A673 (cell line): Measurements from ENCODE around the gene HOXD1.

Experiments used
- EZH2 ChIP-seq: fragments of 200-600 bp; sonication (generic); IDR thresholded peaks from 2 replicates; pipeline ENCODE4 v1.6.1; 2017; ENCODE audit warnings: borderline replicate concordance, low read depth, mild to moderate bottlenecking, mixed read lengths, antibody characterized with exemption, low read length; ENCODE audit not compliant: poor library complexity, severe bottlenecking
- TF ChIP-seq, protein P1 (sequence below): fragments of 300-800, 200-600 bp; sonication (generic); conservative IDR thresholded peaks from 2 replicates; pipeline ENCODE4 v1.5.1; 2017; ENCODE audit warnings: low read depth, mild to moderate bottlenecking, antibody characterized with exemption, low read length, moderate library complexity, mixed read lengths

DNA sequence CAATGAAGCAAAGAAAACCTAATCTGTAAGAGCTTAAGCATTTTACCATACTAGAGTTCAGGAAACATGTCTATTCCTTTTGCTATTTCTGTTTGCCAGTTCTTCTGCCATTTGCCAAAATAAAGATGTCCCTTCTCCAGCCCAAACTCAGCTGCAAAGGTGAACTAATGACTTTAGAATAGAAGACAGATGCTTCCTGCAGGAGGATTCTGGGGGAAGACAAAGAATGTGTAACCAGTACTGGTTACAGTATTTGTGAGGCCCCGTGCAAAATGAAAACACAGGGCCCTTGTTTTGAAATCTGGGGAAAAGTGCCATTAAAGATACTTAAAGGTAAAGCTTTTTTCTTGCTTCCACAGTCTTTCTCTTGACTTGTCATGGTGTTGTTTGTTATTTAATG, 46.5 kb downstream of the HOXD1 start:
- TF ChIP-seq, protein P1, sequence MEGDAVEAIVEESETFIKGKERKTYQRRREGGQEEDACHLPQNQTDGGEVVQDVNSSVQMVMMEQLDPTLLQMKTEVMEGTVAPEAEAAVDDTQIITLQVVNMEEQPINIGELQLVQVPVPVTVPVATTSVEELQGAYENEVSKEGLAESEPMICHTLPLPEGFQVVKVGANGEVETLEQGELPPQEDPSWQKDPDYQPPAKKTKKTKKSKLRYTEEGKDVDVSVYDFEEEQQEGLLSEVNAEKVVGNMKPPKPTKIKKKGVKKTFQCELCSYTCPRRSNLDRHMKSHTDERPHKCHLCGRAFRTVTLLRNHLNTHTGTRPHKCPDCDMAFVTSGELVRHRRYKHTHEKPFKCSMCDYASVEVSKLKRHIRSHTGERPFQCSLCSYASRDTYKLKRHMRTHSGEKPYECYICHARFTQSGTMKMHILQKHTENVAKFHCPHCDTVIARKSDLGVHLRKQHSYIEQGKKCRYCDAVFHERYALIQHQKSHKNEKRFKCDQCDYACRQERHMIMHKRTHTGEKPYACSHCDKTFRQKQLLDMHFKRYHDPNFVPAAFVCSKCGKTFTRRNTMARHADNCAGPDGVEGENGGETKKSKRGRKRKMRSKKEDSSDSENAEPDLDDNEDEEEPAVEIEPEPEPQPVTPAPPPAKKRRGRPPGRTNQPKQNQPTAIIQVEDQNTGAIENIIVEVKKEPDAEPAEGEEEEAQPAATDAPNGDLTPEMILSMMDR = no peak
- TF ChIP-seq EZH2 = no peak
